Amniotic stem cell (primary cell): ENCODE data around the gene PDE4D.

Source experiments
- DNase-seq: peaks from one replicate; lab custom pipeline; 2025; lab: John Stamatoyannopoulos, UW

Gene PDE4D

DNA sequence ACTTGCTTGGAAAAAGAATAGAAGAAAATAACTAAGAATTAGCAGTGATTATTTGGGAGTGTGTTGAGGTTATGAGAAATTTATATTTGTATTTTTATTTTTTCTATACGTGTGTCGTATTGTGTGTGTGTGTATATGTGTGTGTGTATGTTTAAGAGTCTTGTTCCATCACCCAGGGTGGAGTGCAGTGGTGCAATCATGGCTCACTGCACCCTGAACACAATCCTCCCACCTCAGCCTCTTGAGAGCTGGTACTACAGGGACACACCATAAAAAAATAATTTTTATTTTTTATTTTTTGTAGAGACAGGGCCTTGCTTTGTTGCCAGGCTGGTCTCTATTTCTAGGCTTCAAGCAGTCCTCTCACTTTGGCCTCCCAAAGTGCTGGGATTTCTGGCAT, 643.8 kb downstream of the PDE4D start:
- no peak for DNase-seq

DNA sequence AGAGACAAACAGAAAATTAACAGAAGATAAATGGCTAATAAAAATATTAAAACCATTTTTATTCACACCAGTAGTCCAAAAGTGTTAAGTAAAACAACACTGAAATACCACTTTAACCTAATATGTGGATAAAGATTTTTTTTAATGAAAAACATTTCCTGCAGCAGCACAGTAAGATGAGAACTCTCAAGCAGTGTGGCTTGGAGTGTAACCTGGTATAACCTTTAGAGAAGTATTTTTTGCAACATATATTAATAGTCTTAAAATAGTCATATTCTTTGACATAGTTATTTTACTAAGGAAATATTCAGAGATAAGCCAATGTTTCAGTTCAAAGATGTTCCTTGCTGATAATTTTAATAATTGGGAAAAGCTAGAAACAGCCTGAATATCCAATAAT, 644.4 kb downstream of the PDE4D start:
- DNase-seq = no peak

DNA sequence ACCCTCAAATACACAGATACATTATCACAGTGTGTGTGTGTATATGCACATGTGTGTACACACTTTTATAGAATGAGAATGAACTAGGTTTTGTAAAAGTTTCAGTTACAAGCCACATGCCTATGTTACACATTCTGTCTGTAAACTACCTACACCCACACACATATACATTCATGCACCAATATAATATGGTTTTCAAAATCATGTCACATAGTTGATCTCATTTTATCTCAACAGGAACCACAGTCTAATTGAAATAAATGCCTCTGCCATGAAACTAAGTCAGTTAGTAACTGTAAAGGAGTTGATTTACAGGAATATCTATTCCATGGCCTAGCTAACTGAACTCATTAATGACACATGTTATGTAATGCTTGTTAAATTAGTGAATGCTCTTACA, 646.6 kb downstream of the PDE4D start:
- no peak for DNase-seq

DNA sequence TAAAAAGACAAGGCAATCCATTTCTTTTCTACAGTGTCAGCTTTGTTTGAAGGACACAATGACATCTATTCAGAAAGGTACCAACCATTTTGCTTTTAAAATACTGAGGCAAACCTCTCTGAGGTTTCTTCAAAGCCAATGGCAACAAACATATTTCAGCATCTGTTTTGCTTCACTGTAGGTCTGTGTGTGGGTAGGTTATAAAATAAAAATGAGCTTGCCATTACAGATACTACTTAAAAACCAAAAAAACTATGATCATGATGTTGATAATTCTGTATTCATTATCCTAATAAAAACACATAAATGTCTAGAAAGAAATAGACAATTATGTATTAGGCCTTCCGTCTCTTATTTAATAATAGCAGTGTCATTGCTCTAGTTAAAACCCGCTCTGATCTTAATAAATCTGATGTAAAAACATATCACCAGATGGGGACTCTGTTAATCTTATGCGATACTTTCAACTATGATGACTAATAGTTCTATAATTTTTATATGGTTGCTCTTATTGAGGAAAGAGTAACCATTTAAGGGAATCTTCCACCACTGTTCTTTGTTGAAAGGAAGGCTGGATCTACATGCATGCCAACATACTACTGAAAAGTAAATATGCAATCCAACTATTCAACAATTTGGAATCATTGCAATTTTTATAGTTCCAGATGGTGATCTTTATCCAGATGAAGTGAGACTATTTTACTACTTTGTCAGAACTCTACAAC, 647.2 kb downstream of the PDE4D start:
- no peak for DNase-seq

DNA sequence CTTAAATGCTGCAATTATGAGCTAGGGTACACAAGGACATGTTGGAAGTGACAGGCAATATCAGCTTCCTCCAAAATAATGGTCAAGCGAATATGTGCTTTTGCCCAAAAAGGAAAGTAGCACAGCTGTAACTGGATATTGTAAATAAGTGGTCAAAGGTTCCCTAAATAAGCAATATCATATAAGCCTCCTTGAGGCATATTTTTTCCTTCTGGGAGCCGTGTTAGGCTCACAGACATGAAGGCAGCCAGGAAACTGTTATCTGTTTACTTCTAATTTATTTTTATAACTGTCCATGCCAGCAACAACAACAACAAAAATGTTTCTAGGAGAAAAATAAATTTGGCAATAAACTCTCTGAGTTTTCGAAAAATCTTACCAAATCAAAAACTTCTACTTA, 648.3 kb downstream of the PDE4D start:
- DNase-seq = no peak

DNA sequence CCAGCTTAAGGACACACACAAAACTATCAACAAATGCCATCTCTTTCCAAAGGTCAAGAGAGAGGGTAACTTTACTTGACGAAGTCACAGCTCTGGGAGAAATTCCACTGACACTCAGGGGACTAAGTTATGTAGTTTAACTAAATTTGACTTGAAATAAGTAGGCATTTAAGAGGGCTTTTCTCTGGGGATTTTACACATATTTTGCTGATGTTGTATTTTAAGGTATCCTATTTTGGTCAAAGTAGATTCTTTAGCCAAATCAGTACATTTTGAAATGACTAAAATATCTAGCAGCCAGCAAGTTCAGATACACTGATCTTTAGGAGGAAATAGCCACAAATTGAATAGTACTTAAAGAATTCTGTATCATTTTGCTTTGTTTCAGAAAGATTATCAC, 652.0 kb downstream of the PDE4D start:
- DNase-seq = no peak

DNA sequence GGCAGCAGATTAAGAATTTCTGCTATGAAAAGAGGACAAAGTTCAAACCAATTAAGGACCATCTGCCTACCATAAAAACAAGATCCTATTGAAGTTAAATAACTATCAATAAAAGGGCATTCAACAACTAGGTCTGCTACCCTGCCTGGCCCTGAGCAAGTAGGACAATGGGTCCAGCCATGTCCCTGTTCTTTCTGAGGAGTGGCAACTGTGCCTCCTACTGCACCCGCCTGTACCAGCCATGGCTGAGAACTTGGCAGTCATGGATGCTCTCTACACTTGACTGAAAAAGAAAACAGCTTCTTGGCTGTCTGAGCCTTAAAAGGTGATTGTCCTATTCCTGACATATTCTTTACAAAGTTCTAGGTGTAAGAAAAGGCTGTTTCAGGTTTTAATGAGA, 652.4 kb downstream of the PDE4D start:
- DNase-seq = no peak

DNA sequence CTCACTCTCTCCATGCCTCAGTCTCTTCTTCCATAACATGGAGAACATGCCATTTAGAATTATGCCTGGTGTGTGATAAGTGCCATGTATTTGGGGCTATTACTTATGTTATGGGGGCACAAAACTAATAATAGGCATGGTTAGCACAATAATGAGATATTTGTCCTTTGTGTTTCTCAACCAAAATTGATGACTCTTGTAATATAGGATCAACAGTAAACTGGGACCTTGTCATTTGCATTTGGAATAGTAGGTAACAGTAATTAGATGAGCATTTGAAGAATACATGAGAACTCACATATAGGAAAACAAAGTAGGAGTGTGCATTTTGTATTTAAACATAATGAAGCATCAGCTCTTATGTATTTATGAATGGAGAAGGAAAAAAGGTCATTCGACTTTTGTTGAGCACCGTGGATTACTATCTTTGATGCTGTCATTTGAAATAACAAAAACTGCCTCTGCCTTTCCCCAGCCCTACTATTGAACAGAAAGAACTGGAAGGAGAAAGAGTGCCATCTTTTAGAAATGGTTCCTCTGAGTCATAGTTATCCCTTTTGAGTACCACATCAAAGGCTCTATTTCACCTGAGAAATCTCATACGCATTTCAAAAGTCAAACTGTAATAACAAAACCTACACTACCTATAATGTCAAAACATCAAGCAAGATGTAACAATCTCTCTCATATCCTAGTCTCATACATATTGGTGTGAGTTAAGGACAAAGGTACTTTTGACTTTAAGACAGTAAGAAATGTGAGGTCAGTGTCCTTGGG, 655.2 kb downstream of the PDE4D start:
- DNase-seq = no peak

DNA sequence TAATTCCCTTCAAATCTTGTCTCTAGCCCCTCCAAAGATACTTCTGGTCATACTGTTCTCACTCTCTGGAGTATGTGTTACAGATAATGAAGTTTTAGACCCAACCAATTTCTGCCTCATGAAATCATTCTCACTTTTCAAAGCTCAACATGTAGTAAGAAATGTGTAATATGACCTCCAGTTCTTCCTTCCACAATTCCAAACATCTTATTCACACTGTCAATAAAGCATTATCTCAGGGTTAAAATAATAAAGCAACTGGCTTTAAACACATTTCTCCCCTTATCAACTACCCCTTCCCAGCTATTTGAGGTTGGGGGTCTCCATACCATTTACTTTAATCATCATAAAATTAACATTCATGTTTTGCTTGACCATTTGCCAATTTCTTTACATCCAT, 656.5 kb downstream of the PDE4D start:
- DNase-seq = no peak

DNA sequence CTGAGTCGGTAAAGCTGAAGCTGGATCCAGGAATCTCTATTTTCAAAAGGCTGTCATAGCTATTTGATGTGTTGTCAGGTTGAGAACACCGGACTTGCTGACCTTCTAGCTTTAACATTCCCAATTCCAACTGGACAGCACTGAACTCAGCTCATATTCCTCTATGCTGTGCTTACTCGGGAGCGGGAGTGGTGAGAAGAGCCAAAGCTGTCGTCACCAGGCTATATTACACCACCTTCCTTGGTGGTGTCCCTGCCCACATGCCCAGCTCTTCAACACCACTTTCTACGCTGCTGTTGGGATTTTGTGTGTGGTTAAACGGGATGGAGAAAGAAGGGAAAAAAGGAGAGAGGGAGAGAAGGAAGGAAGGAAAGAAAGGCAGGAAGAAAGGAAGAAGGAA, 657.1 kb downstream of the PDE4D start:
- DNase-seq = no peak

DNA sequence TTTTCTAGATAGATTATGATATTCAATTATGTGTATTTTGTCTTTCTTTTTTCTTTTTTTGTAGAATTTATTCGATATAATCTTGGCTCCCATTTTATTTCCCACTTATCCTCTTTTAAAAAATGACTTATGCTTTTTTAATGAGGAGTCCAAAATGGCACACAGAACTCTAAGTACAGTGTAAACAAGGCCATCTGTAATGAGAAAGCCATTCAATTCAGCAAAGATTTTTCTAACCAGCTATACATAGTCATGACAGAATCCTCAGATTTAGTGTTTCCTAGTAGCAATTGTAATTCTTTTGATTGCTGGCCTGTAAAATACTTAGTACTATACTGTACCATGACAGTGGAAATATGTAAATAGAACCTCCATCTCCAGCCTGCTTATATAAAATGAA, 659.3 kb downstream of the PDE4D start:
- no peak for DNase-seq

DNA sequence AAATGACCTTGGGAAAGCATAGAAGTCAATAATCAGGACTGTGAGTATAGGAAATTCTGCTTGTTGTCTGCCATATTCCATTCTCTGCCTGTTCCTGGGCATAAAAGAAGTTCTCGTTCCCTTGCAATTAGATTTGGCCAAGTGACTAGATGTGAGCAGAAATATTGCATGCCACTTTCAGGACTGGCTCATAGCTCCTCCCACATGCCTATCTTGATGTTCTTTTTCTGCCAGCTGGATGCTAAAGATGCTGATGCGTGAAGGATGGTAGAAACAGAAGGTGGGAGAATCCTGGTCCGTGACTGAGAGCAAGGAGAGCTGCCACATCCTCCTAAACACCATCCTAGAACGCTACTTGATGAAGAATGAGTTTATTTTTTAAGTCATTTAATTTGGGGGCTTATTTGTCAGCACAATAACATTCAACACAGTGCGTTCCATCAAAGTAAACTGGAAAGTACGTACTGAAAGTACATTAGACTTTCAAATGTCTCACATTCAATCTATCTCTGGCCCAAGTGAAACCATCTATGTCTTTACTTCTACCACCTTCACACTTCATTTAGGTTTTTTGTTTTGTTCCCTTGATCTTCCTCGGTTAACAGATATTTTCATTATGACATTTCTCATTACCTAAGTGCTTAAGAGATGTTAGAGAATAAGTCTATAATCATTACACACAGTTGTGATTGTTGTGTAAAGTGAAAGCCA, 662.1 kb downstream of the PDE4D start:
- no peak for DNase-seq

DNA sequence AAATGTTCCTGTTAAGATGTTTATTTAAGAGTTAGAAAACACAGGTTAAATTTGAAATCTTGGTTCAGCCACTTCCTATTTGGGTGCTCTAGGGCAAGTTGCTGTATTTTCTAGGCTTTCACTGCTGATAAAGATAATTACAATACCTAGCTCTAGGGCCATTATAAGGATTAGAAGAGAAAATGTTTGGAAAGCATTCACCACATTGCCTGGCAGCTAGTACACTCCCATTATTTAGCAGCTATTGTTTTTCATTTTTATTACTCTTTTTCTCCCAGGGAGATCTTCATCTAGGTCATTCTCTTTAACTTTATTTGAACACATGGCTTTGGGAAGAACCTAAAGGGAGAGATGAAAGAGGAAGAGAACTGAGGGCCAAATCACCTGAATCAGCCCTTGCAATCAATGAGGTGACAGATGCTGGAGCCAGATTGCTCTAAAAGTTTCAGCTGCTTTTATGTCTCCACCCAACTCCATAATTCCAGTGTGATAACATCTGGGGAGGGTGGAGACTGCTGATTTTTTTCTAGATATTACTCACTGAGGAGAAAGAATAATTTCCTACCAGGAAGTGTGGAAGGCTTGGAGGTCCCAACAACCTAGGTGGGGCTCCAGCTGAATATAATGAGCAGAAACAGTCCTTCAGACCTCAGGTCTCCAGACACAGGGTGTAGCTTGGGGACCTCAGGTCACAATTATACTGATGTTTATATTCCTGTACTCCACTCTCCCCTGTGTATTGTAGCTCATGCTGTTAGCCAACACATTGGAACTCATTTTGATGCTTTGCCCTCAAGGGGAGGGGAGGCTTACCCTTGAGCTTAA, 670.6 kb downstream of the PDE4D start:
- no peak for DNase-seq

DNA sequence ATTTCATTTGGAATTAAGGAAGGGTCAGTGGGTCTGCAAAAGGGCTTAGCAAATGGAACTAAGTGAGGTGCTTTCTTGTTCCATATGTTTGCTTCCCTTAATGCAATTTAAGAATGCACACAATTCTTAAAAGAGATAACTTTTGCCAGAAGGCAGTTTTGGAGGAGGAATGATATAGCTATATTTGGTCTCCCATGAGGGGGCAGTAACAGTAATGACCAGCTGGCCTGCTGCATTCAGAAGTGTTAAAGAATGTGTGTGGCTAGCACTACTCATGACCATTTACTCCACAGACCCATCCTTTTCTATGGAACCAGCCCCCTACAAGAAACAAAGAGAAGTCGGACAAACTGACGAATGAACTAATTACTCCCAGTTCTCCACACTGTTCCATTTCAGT, 671.8 kb downstream of the PDE4D start:
- DNase-seq = no peak

DNA sequence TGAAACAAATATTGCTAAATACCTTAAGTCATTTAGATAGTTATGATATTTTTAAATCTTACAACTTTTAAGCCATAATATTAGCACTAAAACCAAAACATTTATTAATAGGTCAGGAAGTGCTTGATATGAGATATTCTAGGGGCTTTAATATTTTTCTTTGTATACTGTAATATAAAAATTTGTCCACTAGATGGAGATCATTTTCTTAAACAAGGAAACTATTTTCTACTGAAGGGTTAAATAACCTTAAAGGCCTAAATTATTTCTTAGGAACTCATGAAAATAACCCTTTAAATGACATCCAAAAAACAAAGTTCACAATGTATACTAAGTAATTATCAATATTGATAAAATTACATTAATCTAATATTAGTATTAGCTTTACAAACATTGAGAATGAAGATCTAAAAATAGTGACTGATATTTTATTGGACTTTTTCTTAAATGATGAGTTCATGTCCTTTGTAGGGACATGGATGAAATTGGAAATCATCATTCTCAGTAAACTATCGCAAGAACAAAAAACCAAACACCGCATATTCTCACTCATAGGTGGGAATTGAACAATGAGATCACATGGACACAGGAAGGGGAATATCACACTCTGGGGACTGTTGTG, 675.0 kb downstream of the PDE4D start:
- no peak for DNase-seq

DNA sequence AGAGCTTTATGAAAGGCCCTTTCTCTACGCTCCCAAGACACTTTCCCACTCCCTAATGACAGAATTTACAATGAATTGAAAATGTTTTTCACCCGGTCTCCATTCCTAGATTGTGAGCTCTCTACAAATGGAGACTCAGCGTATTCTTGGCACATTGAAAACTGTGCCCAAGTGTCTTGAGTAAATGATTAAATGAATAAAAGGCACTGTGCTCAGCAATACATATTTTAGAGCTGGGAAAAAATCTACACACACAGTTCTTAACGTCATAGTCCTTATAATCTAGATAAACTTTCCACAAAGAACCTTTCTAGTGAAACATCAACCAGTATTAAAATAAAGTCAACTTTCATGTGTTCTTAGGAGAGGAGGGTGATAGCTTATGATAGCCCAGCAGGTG, 676.7 kb downstream of the PDE4D start:
- DNase-seq = no peak

DNA sequence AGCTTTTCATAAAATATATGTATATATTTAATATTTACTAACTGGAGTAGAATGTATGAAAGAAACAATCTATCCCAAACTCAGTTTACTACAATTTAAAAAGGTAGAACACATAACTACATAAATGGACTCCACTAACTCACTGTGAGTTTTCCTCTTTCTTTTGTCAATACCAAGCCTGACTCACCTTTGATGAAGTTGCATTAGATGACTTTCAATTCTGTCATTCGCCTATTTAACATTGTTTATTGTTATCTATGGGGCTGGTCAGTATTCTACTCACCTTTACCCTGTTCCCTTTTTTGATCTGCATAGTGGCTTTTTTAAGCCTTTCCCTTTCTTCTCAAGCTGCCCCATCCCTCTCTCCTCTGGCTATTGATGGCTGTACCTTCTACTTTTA, 680.9 kb downstream of the PDE4D start:
- no peak for DNase-seq

DNA sequence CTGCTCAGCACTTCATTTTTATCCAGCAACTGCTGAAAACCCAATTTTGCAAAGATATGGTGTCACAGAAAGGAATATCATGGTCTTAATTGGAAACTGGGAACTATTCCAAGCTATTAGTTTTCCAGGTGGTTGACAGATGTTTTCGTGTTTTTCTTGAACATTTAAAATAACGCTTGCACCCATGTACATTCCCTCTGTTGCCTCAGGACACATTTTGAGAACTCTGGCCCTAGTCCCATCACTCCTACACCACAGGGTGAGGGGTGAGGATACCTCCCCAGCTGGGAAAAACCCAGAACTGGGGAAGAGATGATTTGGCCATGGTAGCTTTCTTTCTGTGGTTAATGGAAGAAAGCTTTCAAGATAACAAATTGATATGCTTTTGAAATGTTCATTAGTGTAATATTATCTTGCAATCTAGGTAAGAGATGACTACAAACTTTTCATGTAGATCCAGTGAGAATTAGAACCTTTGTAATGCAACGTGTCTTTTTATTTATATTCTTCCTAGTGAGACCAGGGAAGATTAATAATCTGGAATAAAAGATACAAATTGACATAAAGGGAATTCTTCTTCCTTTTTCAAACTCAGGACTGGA, 683.7 kb downstream of the PDE4D start:
- DNase-seq = no peak

DNA sequence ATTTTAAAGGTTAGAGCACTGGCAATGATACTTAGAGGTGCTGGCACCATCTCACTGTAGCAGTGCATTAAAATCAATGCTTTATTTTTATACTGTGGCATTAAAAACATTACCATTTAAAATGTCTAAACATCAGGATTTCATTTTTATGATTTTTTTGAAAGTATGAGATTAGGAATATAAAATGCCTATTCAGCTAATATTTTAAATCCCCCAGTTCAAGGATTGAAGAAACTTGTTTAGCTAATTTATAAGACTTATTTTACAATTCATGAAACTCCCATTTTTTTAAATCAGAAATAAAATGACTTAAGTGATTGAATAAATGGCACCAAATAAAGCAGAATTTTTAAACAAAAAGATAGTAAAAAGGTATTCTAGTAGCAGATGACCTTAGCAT, 685.1 kb downstream of the PDE4D start:
- no peak for DNase-seq

DNA sequence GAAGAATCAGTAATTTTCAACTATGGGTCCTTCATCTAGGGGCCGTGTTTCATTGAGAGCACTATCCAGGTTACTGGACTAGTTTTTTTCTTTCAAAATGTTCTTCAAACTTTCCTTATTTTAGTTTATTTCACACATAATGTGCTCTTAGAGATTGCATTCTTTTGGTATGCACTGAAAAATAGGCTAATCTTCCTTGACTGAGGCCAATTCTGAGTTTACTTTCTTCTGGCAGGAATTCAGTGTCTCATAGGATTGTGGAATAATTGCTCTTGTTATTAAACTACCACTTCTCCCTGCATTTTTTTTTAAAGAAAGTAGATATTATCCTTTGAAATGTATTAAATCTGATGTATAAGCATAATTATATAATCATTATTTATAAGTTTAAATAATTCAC, 686.1 kb downstream of the PDE4D start:
- no peak for DNase-seq

DNA sequence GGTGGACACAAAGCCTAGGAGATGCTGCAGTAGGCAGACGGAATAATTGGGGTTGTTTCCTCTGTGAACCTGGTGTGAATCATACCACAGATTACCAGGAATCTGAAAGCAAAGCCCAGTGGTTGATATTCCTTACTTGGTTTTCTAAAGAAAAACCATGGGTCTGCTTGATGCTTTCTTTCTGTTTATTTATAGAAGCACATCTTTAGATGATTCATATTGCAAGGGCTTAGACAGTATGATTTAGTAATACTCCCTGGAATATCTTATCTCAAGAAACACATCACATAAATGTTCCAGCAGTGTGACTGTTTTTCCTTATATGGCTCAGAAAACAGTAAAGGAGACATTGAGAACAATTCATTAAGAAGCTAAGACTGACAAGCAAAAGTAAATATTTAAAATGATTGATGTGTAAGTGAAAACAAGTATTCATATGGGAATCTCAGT, 687.4 kb downstream of the PDE4D start:
- DNase-seq = no peak
